GM19452 (cell line): ENCODE results near the gene AJUBA.
"Not testable (repeated sequence)": the region's sequence is repeated elsewhere in the genome, so short reads cannot be mapped to it uniquely, and the experiment has no call there.

Experiments
- ATAC-seq: cut with Tn5 transposase; IDR thresholded peaks from one replicate; pipeline ENCODE4 v1.9.1; 2021; ENCODE audit not compliant: unreplicated experiment

AJUBA gene

DNA sequence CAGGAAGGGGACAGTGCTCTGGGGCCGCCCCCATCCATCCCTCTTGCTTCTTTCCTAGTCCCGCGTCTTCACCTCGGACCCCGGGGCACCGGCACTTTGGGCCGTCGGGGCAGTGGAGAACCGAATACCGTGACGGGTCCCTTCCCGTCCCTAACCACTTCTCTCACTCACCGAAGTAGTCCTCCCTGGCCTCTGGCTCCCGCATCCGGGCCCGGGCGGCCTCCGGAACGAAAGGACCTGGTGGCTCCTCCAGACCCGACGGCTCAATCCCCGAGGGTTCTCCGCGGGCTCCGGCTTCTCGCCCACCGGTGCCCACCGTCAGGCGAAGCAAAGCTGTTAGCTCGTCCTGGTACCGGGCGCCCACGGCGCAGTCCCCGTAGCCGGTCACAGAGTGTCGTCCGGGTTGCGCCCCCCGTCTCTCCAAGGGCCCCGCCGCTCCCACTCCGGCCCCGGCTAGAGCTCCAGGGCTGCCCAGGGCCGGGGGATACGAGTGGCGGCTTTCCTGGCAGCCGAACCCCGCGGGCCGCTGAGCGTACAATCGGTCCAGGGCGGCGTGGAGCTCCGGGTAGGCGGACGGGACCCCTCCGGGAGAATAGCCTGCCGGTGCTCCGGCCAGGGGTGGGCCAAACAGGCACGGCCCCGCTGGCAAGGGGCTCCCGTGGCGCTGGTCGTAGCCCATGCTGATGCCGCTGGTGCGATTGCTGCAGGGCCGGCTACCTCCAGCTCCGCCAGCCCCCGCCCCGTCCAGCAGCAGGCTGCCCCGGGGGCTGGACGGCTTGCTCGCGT is 1.1 kb downstream of the AJUBA start:
- ATAC-seq: no peak

- no peak for ATAC-seq
These were observed 1.7 kb downstream of the AJUBA start for GRCh38 chr14:22980672-22981089.

GRCh38 chr14:22979748-22980392 is 2.5 kb downstream of the AJUBA start:
- no peak for ATAC-seq

DNA sequence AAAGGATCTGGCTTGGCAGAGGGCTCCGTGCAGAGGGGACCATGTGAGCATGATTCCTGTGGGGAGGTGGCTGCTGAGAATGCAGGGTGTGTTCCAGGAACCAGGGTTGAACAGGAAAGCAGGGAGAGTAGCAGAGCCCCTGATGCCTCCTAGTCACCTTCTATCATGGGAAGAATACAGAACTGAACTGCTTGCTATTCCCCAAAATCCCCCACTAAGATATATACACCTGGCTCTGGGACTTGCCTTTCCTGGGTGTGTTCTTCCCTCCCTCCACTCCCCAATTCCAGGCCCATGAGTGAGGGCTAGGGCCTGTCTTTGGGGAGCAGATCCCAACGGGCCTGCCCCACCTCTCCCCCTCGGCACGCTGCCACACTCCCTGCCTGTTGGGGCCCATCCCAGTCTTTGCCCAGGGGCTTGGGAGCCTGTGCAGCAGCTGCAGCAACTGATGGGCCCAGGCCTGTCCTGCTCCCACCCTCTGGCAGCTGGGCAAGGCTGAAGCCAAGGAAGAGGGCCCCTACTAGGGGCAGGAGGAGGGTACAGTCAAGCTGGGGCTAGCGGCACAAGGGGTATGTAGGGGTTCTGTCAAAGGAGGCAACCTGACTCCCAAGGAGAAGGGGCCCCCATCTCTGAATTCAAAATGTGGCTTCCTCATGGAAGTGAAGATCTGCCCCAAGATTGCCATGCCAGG is 3.2 kb downstream of the AJUBA start:
- ATAC-seq: no peak

GRCh38 chr14:22978487-22978837 is 3.9 kb downstream of the AJUBA start:
- no peak for ATAC-seq

GRCh38 chr14:22977684-22978486 is 4.5 kb downstream of the AJUBA start:
- no peak for ATAC-seq

DNA sequence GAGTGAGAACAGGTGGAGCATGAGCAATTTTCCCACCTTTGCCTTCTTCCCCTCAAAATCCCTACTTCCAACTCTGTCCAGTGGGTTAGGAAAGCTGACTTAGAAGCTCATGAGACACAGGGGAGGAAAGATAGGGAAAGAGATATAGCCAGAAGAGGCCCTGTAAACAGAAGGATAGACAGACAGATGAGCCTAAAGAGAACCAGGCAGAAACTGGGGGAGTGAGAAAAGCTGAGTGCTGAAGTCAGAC is 5.0 kb downstream of the AJUBA start:
- no peak for ATAC-seq

DNA sequence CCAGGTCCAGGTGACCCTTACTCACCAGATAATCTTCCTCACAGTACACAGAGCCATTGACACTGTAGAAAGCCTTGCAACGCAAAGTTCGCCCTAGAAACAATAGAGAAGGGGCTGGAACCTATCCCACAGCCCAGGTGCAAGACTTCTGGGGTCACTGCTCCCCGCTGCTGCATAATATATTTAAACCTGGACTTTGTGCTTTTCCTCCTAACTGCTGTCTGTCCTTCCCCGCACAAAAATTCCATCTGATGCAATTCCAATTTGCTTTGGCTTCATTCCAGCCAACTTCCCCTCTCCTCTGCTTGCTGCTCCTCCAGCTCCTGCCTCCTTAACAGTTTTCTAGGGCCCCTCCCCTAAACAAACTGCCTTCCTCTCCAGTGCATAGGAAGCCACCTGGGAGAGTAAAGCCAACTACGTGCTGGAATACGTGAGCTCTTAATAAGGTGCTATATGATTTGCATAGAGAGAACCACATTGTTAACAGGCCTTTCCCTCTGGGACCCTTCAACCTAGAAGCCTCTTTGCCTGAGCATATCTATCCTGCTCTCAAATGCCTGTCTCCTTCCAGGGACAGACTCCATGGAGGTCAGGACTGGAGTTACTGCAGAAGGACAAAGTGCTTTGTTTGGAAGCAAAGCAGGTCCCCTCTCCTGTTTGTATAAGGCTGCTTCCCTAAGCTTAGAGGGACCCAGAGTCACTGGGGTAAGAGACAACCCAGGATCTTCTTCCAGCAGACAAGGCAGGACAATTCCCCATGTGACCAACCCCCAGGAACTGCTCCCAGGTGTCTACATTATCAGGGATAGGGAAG is 5.5 kb downstream of the AJUBA start:
- ATAC-seq: no peak

- no peak for ATAC-seq
These were observed 7.6 kb downstream of the AJUBA start for GRCh38 chr14:22974530-22975313.

DNA sequence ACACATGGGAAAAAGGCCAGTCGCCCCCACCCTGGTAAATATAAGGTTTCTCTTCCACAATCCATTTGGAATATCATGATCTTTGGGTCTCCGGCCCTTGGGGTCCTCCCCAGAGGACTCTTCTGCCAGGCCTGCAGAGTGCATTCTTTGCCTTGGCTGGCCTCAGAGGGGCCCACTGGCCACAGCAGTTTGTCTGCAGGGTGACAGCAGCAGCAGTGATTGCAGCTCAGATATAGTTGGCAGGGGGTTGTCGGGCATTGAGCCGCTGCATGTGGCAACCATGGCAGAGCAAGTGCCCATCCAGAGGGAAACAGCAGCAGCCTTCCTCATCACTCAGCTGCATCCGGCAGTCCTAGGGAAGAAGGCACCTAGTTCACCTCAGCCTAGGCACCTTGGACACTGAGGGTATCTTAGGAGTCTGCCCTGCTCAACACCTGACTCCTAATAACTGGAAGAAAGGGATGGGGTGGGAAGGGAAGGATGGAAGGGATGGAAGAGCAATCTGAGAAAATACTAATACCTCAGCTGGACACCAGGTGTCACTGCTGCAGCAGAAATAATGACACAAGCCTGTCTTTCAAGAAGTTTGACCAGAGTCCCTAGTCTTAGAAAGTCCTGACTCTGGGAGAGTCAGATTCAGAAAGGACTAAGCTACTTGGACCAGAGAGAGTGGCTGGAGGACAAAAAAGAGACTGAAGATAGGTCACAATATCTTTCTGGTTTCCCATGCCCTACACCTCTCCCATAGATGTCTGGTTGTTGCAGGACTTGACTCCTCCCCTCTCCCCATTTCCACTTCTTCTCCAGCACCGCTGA is 8.9 kb downstream of the AJUBA start:
- no peak for ATAC-seq

DNA sequence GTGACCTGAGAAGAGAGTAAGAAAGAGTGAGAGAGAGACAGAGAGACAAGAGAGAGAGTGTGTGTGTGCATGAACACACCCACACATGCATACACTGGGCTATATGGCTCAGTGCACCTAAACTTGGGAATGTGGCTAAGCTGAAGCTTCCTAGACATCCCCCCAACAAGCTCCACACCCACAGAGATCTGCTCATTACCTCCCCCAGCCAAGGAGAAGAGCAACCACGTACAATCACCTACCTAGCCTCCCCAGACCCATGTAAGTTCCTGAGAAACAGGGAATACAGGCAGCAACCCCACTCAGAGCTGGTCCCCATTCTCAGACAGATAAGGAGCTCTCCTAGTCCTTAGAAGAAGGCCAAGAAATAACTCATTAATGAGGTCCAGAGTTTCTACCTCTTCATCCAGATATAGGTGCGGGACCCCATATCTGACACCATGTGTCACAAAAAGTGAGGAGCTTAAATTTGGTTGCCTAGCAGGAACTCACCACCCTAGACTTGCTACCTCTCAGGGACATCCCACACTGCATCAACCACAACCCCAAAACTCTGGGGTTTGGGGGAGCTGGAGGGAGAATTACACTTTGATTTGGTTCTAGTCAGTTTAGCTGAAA is 9.9 kb downstream of the AJUBA start:
- ATAC-seq: no peak

DNA sequence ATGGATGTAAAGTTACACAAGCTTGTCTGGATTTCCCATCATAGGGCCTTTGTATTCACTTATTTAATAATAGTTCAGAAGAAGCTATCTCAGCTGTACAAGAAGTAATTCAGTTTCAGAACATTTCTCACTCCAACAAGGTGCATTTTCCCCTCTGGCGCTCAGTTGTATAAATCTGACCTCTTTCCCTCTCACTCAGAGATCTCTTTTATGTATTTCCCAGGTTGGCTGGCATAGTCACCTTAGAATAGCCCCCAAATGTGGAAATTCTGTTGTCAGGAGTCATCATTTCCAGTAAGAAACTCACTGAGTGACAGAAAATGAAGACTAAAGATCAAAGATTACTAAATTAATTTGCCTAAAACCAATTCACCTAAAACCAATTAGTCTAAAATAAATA is 11.2 kb downstream of the AJUBA start:
- no peak for ATAC-seq

DNA sequence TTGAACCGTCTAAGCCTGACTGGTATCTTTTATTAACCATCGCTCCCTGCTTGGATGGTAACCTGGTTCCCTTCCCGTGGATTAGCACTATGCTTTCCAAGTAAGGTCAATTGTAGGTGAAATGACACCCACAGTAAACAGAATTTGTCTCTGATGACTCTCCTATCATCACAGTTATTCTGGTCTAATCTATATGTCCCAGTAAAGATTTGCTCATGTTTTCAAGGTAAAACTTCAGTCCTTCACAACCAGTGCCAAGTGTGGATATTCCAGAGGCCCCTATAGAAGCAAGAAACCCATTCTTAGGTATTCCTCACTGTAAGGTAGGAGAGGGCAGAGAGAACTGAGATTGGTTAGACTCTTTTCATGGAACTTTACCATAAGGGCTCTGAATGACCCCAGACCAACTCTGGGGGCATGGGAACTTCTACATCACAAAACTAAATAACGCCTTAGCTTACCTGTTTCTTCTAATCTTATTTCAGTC is 15.5 kb downstream of the AJUBA start:
- no peak for ATAC-seq

- ATAC-seq: not testable (repeated sequence)
These were observed 16.2 kb downstream of the AJUBA start for GRCh38 chr14:22965916-22966782.

DNA sequence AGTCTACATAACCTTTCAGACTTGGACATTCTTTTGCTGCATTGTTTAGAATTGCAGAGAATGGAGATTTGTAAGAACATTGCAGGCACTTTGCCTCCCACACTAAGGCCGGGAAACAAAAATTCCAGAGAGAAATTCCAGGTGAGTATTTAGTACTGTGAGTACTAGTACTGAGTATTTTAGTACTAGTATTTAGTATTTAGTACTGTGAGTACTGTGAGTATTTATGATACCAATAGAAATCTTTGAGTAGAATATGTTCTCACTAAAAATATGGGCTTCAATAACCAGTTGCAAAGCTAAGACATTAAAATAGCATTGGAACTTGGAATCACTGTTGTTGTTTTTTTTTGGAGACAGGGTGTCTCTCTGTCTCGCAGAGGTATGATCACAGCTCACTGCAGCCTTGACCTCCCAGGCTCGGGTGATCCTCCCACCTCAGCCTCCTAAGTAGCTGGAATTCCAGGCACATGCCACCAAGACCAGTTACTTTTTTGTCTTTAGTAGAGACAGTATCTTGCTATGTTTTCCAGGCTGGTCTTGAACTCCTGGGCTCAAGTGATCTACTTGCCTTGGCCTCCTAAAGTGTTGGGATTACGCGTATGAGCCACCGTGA is 20.2 kb downstream of the AJUBA start:
- ATAC-seq: no peak

GRCh38 chr14:22955702-22956569 is 26.4 kb downstream of the AJUBA start:
- no peak for ATAC-seq
